ENCODE results near the gene NME7.
"Not testable (repeated sequence)": the region's sequence is repeated elsewhere in the genome, so short reads cannot be mapped to it uniquely, and the experiment has no call there.

NME7 gene, protein sequence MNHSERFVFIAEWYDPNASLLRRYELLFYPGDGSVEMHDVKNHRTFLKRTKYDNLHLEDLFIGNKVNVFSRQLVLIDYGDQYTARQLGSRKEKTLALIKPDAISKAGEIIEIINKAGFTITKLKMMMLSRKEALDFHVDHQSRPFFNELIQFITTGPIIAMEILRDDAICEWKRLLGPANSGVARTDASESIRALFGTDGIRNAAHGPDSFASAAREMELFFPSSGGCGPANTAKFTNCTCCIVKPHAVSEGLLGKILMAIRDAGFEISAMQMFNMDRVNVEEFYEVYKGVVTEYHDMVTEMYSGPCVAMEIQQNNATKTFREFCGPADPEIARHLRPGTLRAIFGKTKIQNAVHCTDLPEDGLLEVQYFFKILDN

GRCh38 chr1:169367686-169368405 is at the start of gene NME7, which contains the start of gene BLZF1:
Gene NME7, minus strand, starts transcription at chr1:169367797. Its CDS starts 87 bp downstream, at chr1:169367710.
Gene BLZF1, plus strand, starts transcription at chr1:169368195. Its CDS starts 1,328 bp downstream, at chr1:169369523.
- DNase-seq: peak; percentile 97

DNA sequence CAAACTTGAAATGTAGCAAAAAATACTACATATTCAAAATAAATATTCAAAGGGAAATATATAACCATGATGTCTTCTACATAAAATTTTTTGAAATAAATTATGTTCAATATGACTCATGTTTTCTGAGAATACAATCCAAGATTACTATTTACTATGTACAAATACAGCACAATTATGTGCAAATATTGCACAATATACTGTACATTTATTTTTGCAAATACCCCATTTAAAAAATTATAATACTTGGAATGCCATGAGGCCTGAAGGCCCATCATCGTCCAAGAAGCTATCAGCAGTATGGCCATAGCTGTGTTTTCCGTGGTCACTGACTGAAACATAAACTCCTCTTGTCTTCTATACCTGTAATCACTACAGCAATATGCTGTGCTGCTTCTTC is 47.4 kb upstream of the NME7 start:
- DNase-seq: no peak

DNA sequence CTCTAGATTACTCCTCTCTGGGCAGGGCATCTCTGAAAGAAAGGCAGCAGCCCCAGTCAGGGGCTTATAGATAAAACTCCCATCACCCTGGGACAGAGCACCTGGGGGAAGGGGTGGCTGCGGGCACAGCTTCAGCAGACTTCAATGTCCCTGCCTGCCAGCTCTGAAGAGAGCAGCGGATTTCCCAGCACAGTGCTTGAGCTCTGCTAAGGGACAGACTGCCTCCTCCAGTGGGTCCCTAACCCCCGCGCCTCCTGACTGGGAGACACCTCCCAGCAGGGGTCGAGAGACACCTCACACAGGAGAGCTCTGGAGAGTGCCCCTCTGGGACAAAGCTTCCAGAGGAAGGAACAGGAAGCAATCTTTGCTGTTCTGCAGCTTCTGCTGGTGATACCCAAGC is 40.7 kb upstream of the NME7 start:
- not testable (repeated sequence) for DNase-seq

GRCh38 chr1:169402578-169402977 is 35.0 kb upstream of the NME7 start:
- DNase-seq: not testable (repeated sequence)

DNA sequence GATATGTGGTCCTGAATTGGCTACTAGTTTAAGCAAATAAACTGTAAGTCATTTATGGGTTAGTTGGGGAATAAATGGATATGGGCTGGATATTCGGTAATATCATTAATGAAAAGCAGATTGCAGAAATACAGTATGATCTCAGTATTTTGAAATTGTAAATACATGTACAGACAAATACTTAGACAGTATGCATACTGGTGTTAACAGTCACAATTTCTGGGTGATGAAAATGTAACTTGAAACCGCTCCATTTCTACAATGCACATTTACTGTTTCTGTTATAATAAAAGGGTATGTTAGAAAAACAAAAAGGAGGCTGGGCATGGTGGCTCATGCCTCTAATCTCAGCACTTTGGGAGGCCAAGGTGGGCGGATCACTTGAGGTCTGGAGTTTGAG is 28.4 kb upstream of the NME7 start:
- DNase-seq: no peak

DNA sequence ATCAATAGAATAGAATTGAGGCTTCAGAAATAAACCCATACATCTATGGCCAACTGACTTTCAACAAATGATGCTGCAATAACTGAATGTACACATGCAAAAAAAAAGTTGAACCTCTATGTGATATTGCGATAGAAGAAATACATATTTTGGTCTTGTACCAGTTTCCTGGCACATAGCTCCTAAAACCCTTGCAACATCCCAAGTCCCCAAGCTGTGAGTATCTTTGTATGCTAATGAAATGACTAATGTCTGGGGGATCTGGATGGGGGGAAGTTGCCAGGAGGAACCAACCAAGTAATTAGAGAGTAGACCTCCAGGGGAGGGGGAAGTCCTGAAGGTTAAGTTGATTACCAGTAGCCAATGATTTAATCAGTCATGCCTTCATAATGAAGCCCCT is 24.8 kb upstream of the NME7 start:
- DNase-seq: peak; percentile 16 to 50 (median 33)

GRCh38 chr1:169390303-169390702 is 22.7 kb upstream of the NME7 start:
- DNase-seq: no peak

- DNase-seq: no peak
These were observed 19.8 kb upstream of the NME7 start for GRCh38 chr1:169387399-169387798.

GRCh38 chr1:169383449-169383848 is 15.9 kb upstream of the NME7 start:
- no peak for DNase-seq

- DNase-seq: peak in 1 of 3 donors; percentile 9
These were observed 13.6 kb upstream of the NME7 start for GRCh38 chr1:169381162-169381561.

- peak; percentile 26 to 53 (median 31) for DNase-seq
These were observed 3.8 kb upstream of the NME7 start for GRCh38 chr1:169371404-169371803.

DNA sequence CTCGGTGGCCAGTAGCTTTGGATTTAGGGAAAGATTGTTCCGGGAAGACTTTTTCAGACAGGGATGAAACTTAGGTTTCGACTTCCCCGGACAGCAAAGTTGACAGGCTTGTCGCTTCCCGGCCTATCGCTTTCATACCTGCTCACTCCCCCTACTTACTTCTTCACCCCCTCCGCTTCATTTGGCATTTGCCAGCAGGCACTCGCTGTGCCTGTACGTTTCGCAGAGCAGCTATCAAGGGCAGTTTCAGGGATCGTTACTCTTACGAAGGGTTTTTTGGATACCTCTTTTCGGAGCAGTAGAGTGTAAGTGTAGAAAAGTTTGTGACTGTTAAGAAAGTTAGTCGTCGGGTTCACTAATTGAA is 791 bp upstream of the NME7 start:
- peak in 2 of 3 donors; percentile 34 to 47 for DNase-seq

DNA sequence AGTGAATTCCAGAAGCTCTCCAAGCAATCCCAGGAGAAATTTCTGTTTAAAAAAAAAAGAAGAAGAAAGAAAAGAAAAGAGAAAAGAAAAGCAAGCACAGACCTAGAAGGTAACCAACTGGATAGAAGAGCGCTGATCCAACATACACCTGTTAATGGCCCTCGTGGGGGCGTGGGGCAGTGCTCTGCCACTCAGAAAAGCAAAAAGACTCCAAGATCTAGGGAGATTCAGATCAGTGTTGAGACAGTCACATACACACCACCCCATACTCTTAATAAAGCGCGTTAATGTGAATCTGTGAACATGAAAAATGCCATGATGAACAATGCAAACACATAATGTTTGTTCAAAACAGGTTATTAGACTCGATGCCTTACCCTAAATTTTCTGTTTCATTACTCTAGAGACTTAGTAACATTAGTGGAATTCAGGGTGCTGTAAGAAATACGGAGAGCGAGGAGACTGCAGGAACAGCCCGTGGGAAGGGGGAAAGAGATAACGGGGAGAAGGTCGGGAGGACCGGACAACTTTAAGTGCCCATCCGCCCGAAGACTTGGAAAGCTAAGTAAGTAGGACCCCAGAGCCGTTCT is 406 bp downstream of the NME7 start:
- no peak for DNase-seq

- DNase-seq: no peak
These were observed 2.6 kb downstream of the NME7 start for GRCh38 chr1:169364948-169365347.

DNA sequence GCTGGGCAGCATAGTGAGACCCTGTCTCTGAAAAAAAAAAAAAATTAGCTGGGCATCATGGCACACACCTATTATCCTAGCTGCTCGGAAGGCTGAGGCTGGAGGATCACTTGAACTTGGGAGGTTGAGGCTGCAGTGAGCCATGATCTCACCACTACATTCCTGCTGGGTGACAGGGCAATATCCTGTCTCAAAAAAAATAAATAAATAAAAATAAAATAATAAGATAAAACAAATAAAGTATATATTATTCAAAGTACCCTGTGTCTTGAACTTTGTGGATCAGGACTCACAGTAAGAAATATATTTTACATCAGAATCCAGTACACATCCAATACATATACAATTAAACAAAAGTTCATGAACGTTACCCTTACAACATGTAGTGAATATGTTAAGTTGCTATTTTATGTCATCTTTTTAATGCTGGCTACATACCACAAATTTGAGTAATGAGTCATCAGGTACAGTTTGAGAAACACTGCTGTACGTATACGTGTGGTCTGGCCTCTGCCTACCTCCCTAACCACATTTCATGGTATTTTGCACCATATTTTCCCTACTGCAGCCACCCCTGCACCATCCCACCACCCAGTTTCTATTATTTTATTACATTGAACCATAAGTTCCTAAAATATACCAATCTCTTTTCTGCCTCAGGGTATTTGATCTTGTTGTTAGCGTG is 4.4 kb downstream of the NME7 start:
- DNase-seq: no peak

DNA sequence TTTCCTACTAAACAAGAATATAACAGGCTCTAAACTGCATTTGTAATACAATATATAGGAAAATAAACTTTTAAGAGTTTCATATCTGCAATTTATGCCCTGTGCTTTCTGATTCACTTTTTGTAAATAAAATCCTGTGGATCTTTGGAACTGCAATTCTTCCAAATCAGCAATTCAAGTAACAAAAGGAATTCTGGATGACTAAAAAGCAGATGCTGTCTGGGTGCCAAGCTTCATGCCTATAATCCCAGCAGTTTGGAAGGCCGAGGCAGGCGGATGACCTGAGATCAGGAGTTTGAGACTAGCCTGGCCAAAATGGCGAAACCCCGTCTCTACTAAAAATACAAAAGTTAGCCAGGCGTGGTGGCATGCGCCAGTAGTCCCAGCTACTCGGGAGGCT is 6.3 kb downstream of the NME7 start:
- no peak for DNase-seq

DNA sequence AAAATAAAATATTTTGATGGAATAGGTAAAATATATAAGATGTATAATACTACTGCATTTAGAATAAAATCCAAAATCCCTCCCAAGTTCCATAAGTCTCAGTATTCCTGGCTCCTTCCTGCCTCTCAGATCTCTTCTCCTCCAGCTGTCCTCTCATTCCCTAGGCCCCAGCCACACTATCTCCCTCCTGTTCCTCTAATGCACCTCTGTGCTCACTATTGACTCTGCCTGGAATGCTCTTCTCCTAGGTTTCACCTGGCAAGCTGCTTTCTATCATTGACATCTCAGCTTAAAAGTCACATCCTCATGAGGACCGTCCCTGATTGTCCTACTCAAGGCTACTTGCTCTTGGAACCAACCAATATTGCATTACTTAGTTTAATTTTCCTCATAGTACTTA is 7.2 kb downstream of the NME7 start:
- DNase-seq: no peak

DNA sequence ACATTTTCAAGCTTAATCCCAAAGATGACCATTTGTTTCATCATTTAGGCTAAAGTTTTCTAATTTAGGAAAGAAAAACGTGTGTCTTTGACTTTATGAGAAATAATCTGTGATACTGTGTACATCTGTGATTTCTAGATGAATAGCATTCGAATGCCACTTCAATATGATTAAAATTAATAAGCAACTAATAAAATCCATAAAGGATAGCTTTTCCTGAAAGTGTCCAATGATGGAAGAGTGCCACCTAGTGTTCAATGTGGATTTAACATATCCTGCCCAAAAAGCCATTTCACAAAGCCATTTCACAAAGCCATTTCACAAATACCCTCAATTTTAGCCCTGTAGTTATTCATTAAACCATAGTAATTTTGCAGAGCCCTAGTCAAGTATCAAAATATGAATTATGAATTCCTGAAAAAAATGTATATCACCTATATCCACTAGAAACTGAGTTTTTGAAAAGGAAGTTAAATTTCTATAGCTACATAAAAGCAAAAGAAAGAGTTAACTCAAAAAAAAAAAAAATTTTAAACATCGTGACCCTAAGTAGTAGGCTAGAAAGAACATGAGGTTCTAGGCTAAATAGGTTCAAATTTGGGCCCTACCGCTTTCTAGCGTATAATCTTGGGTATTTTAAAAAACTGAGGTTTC is 19.1 kb downstream of the NME7 start:
- peak; percentile 70 to 85 (median 72) for DNase-seq

- no peak for DNase-seq
These were observed 19.8 kb downstream of the NME7 start for GRCh38 chr1:169347688-169348382.

GRCh38 chr1:169346036-169346589 is 21.5 kb downstream of the NME7 start:
- DNase-seq: no peak

DNA sequence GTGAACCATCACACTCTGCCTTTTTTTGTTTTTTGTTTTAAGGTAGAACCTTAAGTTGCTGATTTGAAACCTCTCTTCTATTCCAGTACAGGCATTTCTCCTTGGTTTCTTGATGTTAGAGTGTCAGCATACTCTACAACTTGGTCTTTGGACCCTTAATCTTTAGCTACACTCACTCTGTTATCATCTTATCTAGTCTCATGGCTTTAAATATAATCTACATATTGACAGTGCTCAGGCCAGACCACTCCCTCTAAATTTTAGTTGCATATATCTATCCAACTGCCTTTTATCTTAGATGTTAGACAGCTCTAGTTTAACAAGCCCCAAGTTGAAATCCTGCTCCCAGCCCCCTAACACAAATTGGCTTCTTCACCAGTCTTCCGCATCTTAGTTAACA is 22.1 kb downstream of the NME7 start:
- no peak for DNase-seq

DNA sequence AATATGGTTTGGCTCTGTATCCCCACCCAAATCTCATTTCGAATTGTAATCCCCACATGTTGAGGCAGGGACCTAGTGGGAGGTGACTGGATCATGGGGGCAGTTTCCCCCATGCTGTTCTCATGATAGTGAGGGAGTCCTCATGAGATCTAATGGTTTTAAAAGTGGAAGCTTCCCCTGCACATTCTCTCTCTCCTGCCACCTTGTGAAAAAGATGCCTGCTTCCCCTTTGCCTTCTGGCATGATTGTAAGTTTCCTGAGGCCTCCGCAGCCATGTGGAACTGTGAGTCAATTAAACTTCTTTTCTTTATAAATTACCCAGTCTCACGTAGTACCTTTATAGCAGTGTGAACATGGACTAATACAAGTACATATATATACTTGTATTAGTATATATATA is 25.5 kb downstream of the NME7 start:
- DNase-seq: not testable (repeated sequence)

All from suppressor macrophage treated with lipopolysaccharide for 1 hour (primary cell).